Duodenal mucosa (tissue), 2 donors: ENCODE results near the gene OTOP3.

Experiments used
- H3K27ac ChIP-seq: one replicate; pipeline ENCODE4 v1.7.0; 2013; ENCODE audit warnings: low read depth, low read length
- H3K27me3 ChIP-seq, 2 donors: one replicate each; pipeline ENCODE4 v1.7.0; 2013; ENCODE audit warnings: low read length in 2 of 2, control low read depth in 1 of 2; ENCODE audit not compliant: insufficient read depth in 2 of 2, control insufficient read depth in 1 of 2
- H3K36me3 ChIP-seq, 2 donors: one replicate each; pipeline ENCODE4 v1.7.0; 2013; ENCODE audit warnings: low read length in 2 of 2, control low read depth in 1 of 2; ENCODE audit not compliant: insufficient read depth in 2 of 2, control insufficient read depth in 1 of 2
- H3K4me1 ChIP-seq, 2 donors: one replicate each; pipeline ENCODE4 v1.7.0; 2013; ENCODE audit warnings: low read length in 2 of 2, control low read depth in 1 of 2; ENCODE audit not compliant: insufficient read depth in 2 of 2, control insufficient read depth in 1 of 2
- H3K4me3 ChIP-seq, 2 donors: one replicate each; pipeline ENCODE4 v1.7.0; 2013; ENCODE audit warnings: low read length in 2 of 2, low read depth in 1 of 2
- H3K9ac ChIP-seq, 2 donors: one replicate each; pipeline ENCODE4 v1.7.0; 2013; ENCODE audit warnings: low read length in 2 of 2, low read depth in 1 of 2
- H3K9me3 ChIP-seq, 2 donors: one replicate each; pipeline ENCODE4 v1.7.0; 2013; ENCODE audit warnings: low read length in 2 of 2, control low read depth in 1 of 2; ENCODE audit not compliant: control insufficient read depth in 1 of 2

The OTOP3 gene

GRCh38 chr17:74939534-74939933 lies 3.8 kb downstream of the OTOP3 start:
- peaks cover 23 to 31% of the 10 kb centered on the region in 2 donors for H3K27me3 ChIP-seq
- H3K4me1 ChIP-seq = peaks cover 25 to 31% of the 10 kb centered on the region in 2 donors
- no peak overlapping the region for H3K4me3 ChIP-seq
- H3K36me3 ChIP-seq = peaks cover 0 to 7% of the 10 kb centered on the region in 2 donors
- no peaks in the 10 kb centered on the region for H3K9me3 ChIP-seq
- H3K27ac ChIP-seq = no peak overlapping the region
- no peak overlapping the region for H3K9ac ChIP-seq

GRCh38 chr17:74941128-74941725 lies 5.5 kb downstream of the OTOP3 start:
- Histone ChIP-seq H3K4me1 (peaks cover 20 to 22% of the 10 kb centered on the region in 2 donors), H3K4me3 (no peak overlapping the region), H3K9me3 (no peaks in the 10 kb centered on the region), H3K36me3 (peaks cover 0 to 7% of the 10 kb centered on the region in 2 donors), H3K27me3 (peaks cover 17 to 22% of the 10 kb centered on the region in 2 donors), H3K9ac (no peak overlapping the region), H3K27ac (no peak overlapping the region)

- H3K27me3 ChIP-seq = peaks cover 4 to 6% of the 10 kb centered on the region in 2 donors
- H3K27ac ChIP-seq = no peak overlapping the region
- H3K36me3 ChIP-seq = peaks cover 3 to 7% of the 10 kb centered on the region in 2 donors
- no peak overlapping the region for H3K4me3 ChIP-seq
- no peaks in the 10 kb centered on the region for H3K9me3 ChIP-seq
- H3K4me1 ChIP-seq = peaks cover 4 to 6% of the 10 kb centered on the region in 2 donors
- no peak overlapping the region for H3K9ac ChIP-seq
Observed at GRCh38 chr17:74943808-74944522, 8.3 kb downstream of the OTOP3 start.

GRCh38 chr17:74945543-74945942 lies 9.8 kb downstream of the OTOP3 start:
- Histone ChIP-seq H3K4me3 (no peak overlapping the region), H3K9ac (no peak overlapping the region), H3K27me3 (peaks cover 0 to 6% of the 10 kb centered on the region in 2 donors), H3K9me3 (no peaks in the 10 kb centered on the region), H3K27ac (no peak overlapping the region), H3K4me1 (no peaks in the 10 kb centered on the region), H3K36me3 (peaks cover 3 to 7% of the 10 kb centered on the region in 2 donors)

- Histone ChIP-seq H3K4me1 (peaks cover 4 to 7% of the 10 kb centered on the region in 2 donors), H3K9me3 (no peaks in the 10 kb centered on the region), H3K27ac (no peak overlapping the region), H3K36me3 (peaks cover 3 to 9% of the 10 kb centered on the region in 2 donors), H3K9ac (no peak overlapping the region), H3K4me3 (no peak overlapping the region), H3K27me3 (peaks cover 0 to 6% of the 10 kb centered on the region in 2 donors)
Observed at GRCh38 chr17:74946641-74947040, 10.9 kb downstream of the OTOP3 start.

- H3K27me3 ChIP-seq = peaks cover 0 to 6% of the 10 kb centered on the region in 2 donors
- no peaks in the 10 kb centered on the region for H3K9me3 ChIP-seq
- peaks cover 3 to 7% of the 10 kb centered on the region in 2 donors for H3K36me3 ChIP-seq
- H3K27ac ChIP-seq = no peak overlapping the region
- H3K4me3 ChIP-seq = no peak overlapping the region
- H3K9ac ChIP-seq = no peak overlapping the region
- peaks cover 5 to 7% of the 10 kb centered on the region in 2 donors for H3K4me1 ChIP-seq
Observed at GRCh38 chr17:74947041-74947754, 11.5 kb downstream of the OTOP3 start.

- Histone ChIP-seq H3K27me3 (no peaks in the 10 kb centered on the region), H3K9me3 (no peaks in the 10 kb centered on the region), H3K36me3 (peaks cover 3 to 19% of the 10 kb centered on the region in 2 donors), H3K4me1 (peaks cover 24 to 27% of the 10 kb centered on the region in 2 donors), H3K9ac (no peak overlapping the region), H3K4me3 (no peak overlapping the region), H3K27ac (no peak overlapping the region)
Observed at GRCh38 chr17:74949455-74950115, 13.9 kb downstream of the OTOP3 start.

- Histone ChIP-seq H3K4me3 (no peak overlapping the region), H3K27ac (no peak overlapping the region), H3K9ac (no peak overlapping the region), H3K9me3 (no peaks in the 10 kb centered on the region), H3K4me1 (peaks cover 24 to 27% of the 10 kb centered on the region in 2 donors), H3K36me3 (peaks cover 3 to 25% of the 10 kb centered on the region in 2 donors), H3K27me3 (no peaks in the 10 kb centered on the region)
Observed at GRCh38 chr17:74950207-74950606, 14.5 kb downstream of the OTOP3 start.

GRCh38 chr17:74951065-74951464 lies 15.4 kb downstream of the OTOP3 start:
- no peak overlapping the region for H3K4me3 ChIP-seq
- no peak overlapping the region for H3K27ac ChIP-seq
- H3K27me3 ChIP-seq = no peaks in the 10 kb centered on the region
- peaks cover 9 to 32% of the 10 kb centered on the region in 2 donors for H3K36me3 ChIP-seq
- no peaks in the 10 kb centered on the region for H3K9me3 ChIP-seq
- peaks cover 24 to 27% of the 10 kb centered on the region in 2 donors for H3K4me1 ChIP-seq
- H3K9ac ChIP-seq = no peak overlapping the region
